B cell (primary cell): ENCODE data around the gene S100A12. TPM values are rescaled to one million over a fixed set of nuclear protein-coding genes. Genes with fewer than 3 reads are reported as not detected.

Experiments
- ATAC-seq: fragments of 200-7000 bp; cut with Tn5 transposase; one replicate; pipeline ENCODE4 v1.10.0; 2021; ENCODE audit warnings: low read depth, mild to moderate bottlenecking, moderate number of reproducible peaks, moderate library complexity
- CTCF ChIA-PET: fragments of 350-600 bp; sonication (Branson Sonifier 250); formaldehyde crosslinking; loops from one replicate; lab custom pipeline; 2021; ENCODE audit warnings: antibody characterized with exemption, inconsistent platforms; lab: Charles Lee
- POLR2A ChIA-PET: fragments of 350-600 bp; sonication (Branson Sonifier 250); formaldehyde crosslinking; loops from one replicate; lab custom pipeline; 2021; ENCODE audit warnings: antibody characterized with exemption; lab: Charles Lee
- DNase-seq: peaks from one replicate; pipeline ENCODE4 v3.0.0; 2013
- H2AFZ ChIP-seq: 2 replicates; pipeline ENCODE4 v1.6.1; 2012; ENCODE audit warnings: mild to moderate bottlenecking, low read depth, low read length; ENCODE audit not compliant: insufficient read depth, poor library complexity, severe bottlenecking
- H3K27ac ChIP-seq, 2 donors: 1 replicate in 1 of 2; 2 replicates in 1 of 2; pipeline ENCODE4 v1.5.1; 2012 to 2013; ENCODE audit warnings: low read length in 2 of 2, mild to moderate bottlenecking in 2 of 2, moderate library complexity in 1 of 2
- H3K27me3 ChIP-seq, 4 experiments: fragments of 200-600 bp in 1 of 4; sonication (generic) in 1 of 4; replicated peaks in 1 of 4; 1 replicate in 2 of 4; 2 replicates in 2 of 4; pipeline versions ENCODE4 v1.6.1 to v1.7.0; 2013 to 2016; ENCODE audit warnings: low read length in 3 of 4, mild to moderate bottlenecking in 2 of 4, mixed read lengths in 1 of 4, moderate library complexity in 1 of 4; ENCODE audit not compliant: insufficient read depth in 4 of 4, control insufficient read depth in 3 of 4; ENCODE audit errors: control extremely low read depth in 1 of 4
- H3K36me3 ChIP-seq, 2 experiments: replicated peaks in 1 of 2; 1 replicate in 1 of 2; 2 replicates in 1 of 2; pipeline versions ENCODE4 v1.6.1 to v1.7.1; 2013; ENCODE audit warnings: low read length in 1 of 2; ENCODE audit not compliant: insufficient read depth in 2 of 2, control insufficient read depth in 1 of 2; ENCODE audit errors: control extremely low read depth in 1 of 2, extremely low read depth in 1 of 2
- H3K4me1 ChIP-seq, 2 donors: fragments of 200-600 bp in 1 of 2; sonication (generic) in 1 of 2; 1 replicate in 1 of 2; 2 replicates in 1 of 2; pipeline versions ENCODE4 v1.5.1 to v1.6.1; 2013 to 2017; ENCODE audit warnings: low read length in 2 of 2; ENCODE audit not compliant: control insufficient read depth in 2 of 2, insufficient read depth in 2 of 2
- H3K4me2 ChIP-seq: replicated peaks from 2 replicates; pipeline ENCODE3; 2012; ENCODE audit warnings: mild to moderate bottlenecking, low read depth, low read length; ENCODE audit not compliant: poor library complexity, severe bottlenecking
- H3K4me3 ChIP-seq, 5 experiments: fragments of 200-600 bp in 1 of 5; sonication (generic) in 1 of 5; 1 replicate in 3 of 5; 2 replicates in 2 of 5; pipeline versions ENCODE4 v1.5.1 to v1.7.0; 2011 to 2016; ENCODE audit warnings: low read length in 4 of 5, mild to moderate bottlenecking in 4 of 5, low read depth in 2 of 5, control low read depth in 1 of 5, moderate library complexity in 1 of 5; ENCODE audit not compliant: insufficient read depth in 1 of 5; ENCODE audit errors: control extremely low read depth in 1 of 5, extremely low read depth in 1 of 5
- H3K79me2 ChIP-seq: fragments of 200-600 bp; sonication (generic); one replicate; pipeline ENCODE4 v1.6.0; 2016; ENCODE audit warnings: low read length; ENCODE audit not compliant: control insufficient read depth, insufficient read depth
- H3K9ac ChIP-seq: fragments of 200-600 bp; sonication (generic); 2 replicates; pipeline ENCODE4 v1.6.1; 2017; ENCODE audit warnings: mild to moderate bottlenecking, low read length, moderate library complexity
- H3K9me3 ChIP-seq, 3 donors: one replicate each; pipeline versions ENCODE4 v1.6.1 to v1.7.1; 2013; ENCODE audit warnings: low read length in 2 of 3; ENCODE audit not compliant: control insufficient read depth in 2 of 3, insufficient read depth in 1 of 3; ENCODE audit errors: control extremely low read depth in 1 of 3
- H4K20me1 ChIP-seq: 2 replicates; pipeline ENCODE4 v1.6.0; 2012; ENCODE audit warnings: mild to moderate bottlenecking, low read length; ENCODE audit not compliant: insufficient read depth, control insufficient read depth, poor library complexity, severe bottlenecking
- H3K27ac Mint-ChIP-seq: one replicate; pipeline ENCODE4 v1.8.0; 2021; ENCODE audit warnings: mixed read lengths
- H3K27me3 Mint-ChIP-seq: one replicate; pipeline ENCODE4 v1.8.0; 2021; ENCODE audit warnings: mixed read lengths
- H3K4me1 Mint-ChIP-seq: one replicate; pipeline ENCODE4 v1.8.0; 2021; ENCODE audit warnings: mixed read lengths
- H3K4me3 Mint-ChIP-seq: one replicate; pipeline ENCODE4 v1.8.0; 2021; ENCODE audit warnings: mixed read lengths
- H3K9me3 Mint-ChIP-seq: one replicate; pipeline ENCODE4 v1.8.0; 2022; ENCODE audit warnings: mixed read lengths; ENCODE audit not compliant: insufficient read depth
- CTCF ChIP-seq: fragments of 200-600 bp; IDR thresholded peaks from one replicate; pipeline ENCODE4 v1.8.0; 2022; ENCODE audit warnings: antibody characterized with exemption, mild to moderate bottlenecking
- EZH2 ChIP-seq: IDR thresholded peaks from 2 replicates; pipeline ENCODE4 v1.6.1; 2012; ENCODE audit warnings: borderline replicate concordance, low read depth, mild to moderate bottlenecking, moderate library complexity, low read length; ENCODE audit not compliant: insufficient read depth, poor library complexity, severe bottlenecking
- WGBS: methylation state at CpG from one replicate; pipeline ENCODE4 v1.1.5; 2013; ENCODE audit warnings: missing lambda C conversion rate; ENCODE audit not compliant: insufficient coverage; 5-methylcytosine and 5-hydroxymethylcytosine counted together
- intact Hi-C: fragments of 100-400 bp; cut with micrococcal nuclease; formaldehyde crosslinking; loops from one replicate; pipeline ENCODE4 v1.10.0; 2022
- polyA plus RNA-seq: library from polyadenylated mRNA; depleted of rRNA; stranded (reverse); fragments of >200 nt; gene quantifications from 2 replicates; pipeline ENCODE4 v1.2.3, GENCODE V29; 2012
- total RNA-seq, 2 donors: library from RNA; stranded (reverse); fragments of 120-200 nt in 1 of 2; gene quantifications; 1 replicate in 1 of 2; 2 replicates in 1 of 2; pipeline versions ENCODE4 v1.2.3 to v1.2.4, GENCODE V29; 2013 to 2022

Gene S100A12
- total and polyA plus RNA-seq, 2 donors (not counting 1 experiment from before 2014, with no cell fraction given), result 3.4 TPM; not detected in 1

DNA sequence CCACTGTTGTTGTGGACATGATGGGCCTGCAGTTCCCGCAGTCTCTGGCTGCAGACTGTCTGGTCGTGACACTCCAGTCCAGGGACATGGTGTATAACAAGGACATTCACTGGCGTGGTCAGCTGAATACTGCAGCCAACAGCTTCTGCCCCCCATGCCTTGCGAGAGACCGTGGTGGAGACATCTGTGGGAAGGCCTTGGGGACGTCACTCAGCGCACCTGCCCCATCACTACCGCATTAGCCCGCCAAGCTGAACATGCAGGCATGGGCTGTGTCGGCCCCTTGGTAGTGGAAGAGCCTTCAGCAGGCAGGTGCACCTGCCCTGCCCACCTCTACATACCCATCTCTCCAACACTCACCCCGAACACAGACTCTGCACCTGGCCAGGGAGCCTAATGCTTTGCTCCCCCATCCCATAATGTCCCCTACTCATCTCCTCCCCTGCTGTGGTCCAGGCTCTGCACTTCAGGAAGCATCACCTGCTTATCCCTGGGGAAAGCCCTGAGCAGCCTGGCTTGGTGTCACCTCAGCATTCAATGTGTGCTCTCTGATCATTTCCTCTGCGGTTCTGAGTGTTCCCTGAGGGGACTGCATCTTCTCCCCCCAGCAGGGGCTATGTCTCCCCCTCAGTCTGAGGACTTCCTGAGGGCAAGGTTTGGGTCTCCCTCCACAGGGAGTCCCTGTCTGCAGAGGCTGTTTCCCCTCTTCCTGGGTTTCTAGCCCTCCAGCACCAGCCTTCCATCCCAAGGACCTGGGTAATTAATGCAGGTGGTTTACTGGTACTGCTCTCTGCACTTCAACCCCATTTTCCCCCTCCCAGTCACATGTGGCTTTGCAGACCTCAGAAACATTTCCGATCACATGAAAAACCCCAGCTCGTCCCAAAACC, 30.0 kb downstream of the S100A12 start:
- Histone ChIP-seq H4K20me1 (no peaks in the 10 kb centered on the region), H3K27me3 (peaks cover 0 to 60% (median 24%) of the 10 kb centered on the region in 4 experiments), H2AFZ (no peak overlapping the region), H3K36me3 (no peaks in the 10 kb centered on the region), H3K4me2 (peak overlapping the region; percentile 23), H3K9me3 (no peaks in the 10 kb centered on the region), H3K79me2 (no peaks in the 10 kb centered on the region), H3K27ac (no peak overlapping the region), H3K4me3 (no peak overlapping the region), H3K4me1 (peaks cover 14 to 17% of the 10 kb centered on the region in 2 donors), H3K9ac (no peak overlapping the region)
- 74% methylated on average over 12 of the region's 14 CpGs for WGBS
- H3K9me3 Mint-ChIP-seq, result no peaks in the 10 kb centered on the region
- no peak overlapping the region for H3K27ac Mint-ChIP-seq
- no peak for TF ChIP-seq CTCF
- TF ChIP-seq EZH2, result no peak
- ATAC-seq (no peak), DNase-seq (no peak)
- H3K4me3 Mint-ChIP-seq, result no peak overlapping the region
- H3K4me1 Mint-ChIP-seq, result peaks cover 23% of the 10 kb centered on the region
- H3K27me3 Mint-ChIP-seq, result peaks cover 69% of the 10 kb centered on the region
- intact Hi-C loops, result no loop called here
- ChIA-PET POLR2A (no interaction called here), CTCF (interaction anchor here (1.3 kb wide), 1 partner anchor 150 kb away, joined by 3 read pairs; no protein-coding TSS in a partner anchor)

DNA sequence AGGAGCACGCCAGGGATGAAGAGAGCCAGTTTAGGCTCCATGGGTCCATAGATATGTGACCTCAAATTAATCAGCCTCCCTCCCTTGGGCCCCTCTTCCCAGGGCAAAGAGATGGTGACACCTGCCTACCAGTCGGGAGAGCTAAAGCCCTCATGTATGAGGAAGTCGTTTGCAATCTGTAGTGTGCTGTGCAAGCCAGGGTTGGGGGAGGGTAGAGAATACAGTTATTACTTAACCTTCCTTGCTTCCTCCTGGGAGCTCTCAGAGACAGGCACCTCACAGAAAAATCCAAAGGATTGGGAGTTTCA, 30.7 kb downstream of the S100A12 start:
- WGBS, result no CpG with 5 or more reads among the region's 3 CpGs
- no peaks in the 10 kb centered on the region for H3K9me3 ChIP-seq
- TF ChIP-seq EZH2 (no peak), CTCF (no peak)
- H3K9ac ChIP-seq, result no peak overlapping the region
- Mint-ChIP-seq H3K27ac (no peak overlapping the region), H3K9me3 (no peaks in the 10 kb centered on the region), H3K4me3 (no peak overlapping the region), H3K4me1 (peaks cover 23% of the 10 kb centered on the region), H3K27me3 (peaks cover 63% of the 10 kb centered on the region)
- CTCF ChIA-PET, result no interaction called here
- H2AFZ ChIP-seq, result no peak overlapping the region
- POLR2A ChIA-PET, result no interaction called here
- no peak overlapping the region for H3K27ac ChIP-seq
- DNase-seq (no peak), ATAC-seq (no peak)
- intact Hi-C loops, result no loop called here
- H3K27me3 ChIP-seq, result peaks cover 0 to 67% (median 24%) of the 10 kb centered on the region in 4 experiments
- no peak overlapping the region for H3K4me2 ChIP-seq
- no peaks in the 10 kb centered on the region for H3K79me2 ChIP-seq
- no peaks in the 10 kb centered on the region for H4K20me1 ChIP-seq
- peaks cover 14 to 19% of the 10 kb centered on the region in 2 donors for H3K4me1 ChIP-seq
- H3K36me3 ChIP-seq, result no peaks in the 10 kb centered on the region
- no peak overlapping the region for H3K4me3 ChIP-seq
